ENCODE data around the gene PBOV1. TPM values are rescaled to one million over a fixed set of nuclear protein-coding genes. Genes with fewer than 3 reads are reported as not detected.

PBOV1 gene
- total RNA-seq, 1 experiment from 2014 or later, result not detected

GRCh38 chr6:138250513-138251247, 32.4 kb upstream of the PBOV1 start (continued):
- TF ChIP-seq ZNF274 (IDR thresholded peaks at IDR 0.05; ENCODE audit: low read depth, low read length) (no peak), RAD21 (IDR thresholded peaks at IDR 0.05; ENCODE audit: low read depth) (no peak)

- H3K4me3 ChIP-seq (replicated peaks in 1 of 2; ENCODE audit: low read depth in 1 of 2, low read length in 2 of 2), result no peak overlapping the region
- no peak overlapping the region for H3K27ac ChIP-seq (ENCODE audit: low read depth, low read length)
- ATAC-seq, result no peak
- H3K9me2 ChIP-seq (ENCODE audit: insufficient read depth), result no peaks in the 10 kb centered on the region
- H3K36me3 ChIP-seq (ENCODE audit: control insufficient read depth in 1 of 2, insufficient read depth in 2 of 2, low read length in 2 of 2), result no peaks in the 10 kb centered on the region
- H3K4me1 ChIP-seq (ENCODE audit: control insufficient read depth in 1 of 2, insufficient read depth in 2 of 2, low read length in 2 of 2), result no peaks in the 10 kb centered on the region
- no TSS peak for BruUV-seq (replicated peaks)
- H3K27me3 ChIP-seq (ENCODE audit: insufficient read depth, low read length), result no peaks in the 10 kb centered on the region
- H4K20me1 ChIP-seq (ENCODE audit: insufficient read depth), result no peaks in the 10 kb centered on the region
- H3K9ac ChIP-seq (ENCODE audit: low read length), result no peak overlapping the region
- CTCF ChIA-PET, result no interaction called here
- DNase-seq (ENCODE audit: low read depth, low spot score), result no peak
- intact Hi-C loops (cut with micrococcal nuclease), result no loop called here
- TF ChIP-seq RAD21 (IDR thresholded peaks at IDR 0.05; ENCODE audit: low read depth) (no peak), ZBTB33 (IDR thresholded peaks at IDR 0.05; ENCODE audit: extremely low read depth, insufficient replicate concordance, low read length) (no peak), YY1 (IDR thresholded peaks at IDR 0.05; ENCODE audit: extremely low read depth, insufficient replicate concordance, low read depth, low read length) (no peak), REST (IDR thresholded peaks at IDR 0.05; ENCODE audit: low read depth) (no peak), ZFX (IDR thresholded peaks at IDR 0.05) (no peak), ZNF274 (IDR thresholded peaks at IDR 0.05; ENCODE audit: low read depth, low read length) (no peak), ELF1 (IDR thresholded peaks at IDR 0.05; ENCODE audit: borderline replicate concordance, low read depth) (no peak), CEBPB (IDR thresholded peaks at IDR 0.05; ENCODE audit: low read depth) (no peak), POLR2AphosphoS5 (IDR thresholded peaks at IDR 0.05; ENCODE audit: low read depth, low read length) (no peak), POLR2A (IDR thresholded peaks at IDR 0.05; ENCODE audit: borderline replicate concordance, extremely low read depth, insufficient read depth, insufficient read length) (no peak), CTCF (IDR thresholded peaks at IDR 0.05 in 2 of 3, conservative IDR thresholded peaks at IDR 0.05 in 1 of 3; ENCODE audit: borderline replicate concordance in 1 of 3, insufficient read depth in 1 of 3, low read depth in 2 of 3, low read length in 2 of 3) (no peak), SIN3A (IDR thresholded peaks at IDR 0.05; ENCODE audit: low read depth) (no peak), EZH2 (IDR thresholded peaks at IDR 0.05) (no peak)
- no peaks in the 10 kb centered on the region for H3K79me2 ChIP-seq (ENCODE audit: insufficient read depth, low read length)
- H2AFZ ChIP-seq (ENCODE audit: low read depth, low read length, poor library complexity, severe bottlenecking), result no peak overlapping the region
- RAD21 ChIA-PET (ENCODE audit: low non-redundant PET in 1 of 2, low total read pairs in 2 of 2, uncharacterized antibody in 2 of 2, unreplicated experiment in 2 of 2), result no interaction called here
- no peak overlapping the region for H3K4me2 ChIP-seq (ENCODE audit: low read length)
- POLR2A ChIA-PET, result no interaction called here
- H3K9me3 ChIP-seq (ENCODE audit: control insufficient read depth in 1 of 2, insufficient read depth in 1 of 2, low read depth in 1 of 2, low read length in 2 of 2), result no peaks in the 10 kb centered on the region
These were observed 31.8 kb upstream of the PBOV1 start for GRCh38 chr6:138250053-138250452.
